Esophagus squamous epithelium (tissue), 4 donors: ENCODE data around the gene RAN.

Experiments used
- CTCF ChIP-seq, 6 experiments: fragments of 450-650 bp in 4 of 6; fragments of 200-600 bp in 2 of 6; sonication (generic) in 2 of 6; IDR thresholded peaks; one replicate each; pipeline ENCODE4 v1.5.1; 2016 to 2019; ENCODE audit warnings: antibody characterized with exemption in 6 of 6, mild to moderate bottlenecking in 4 of 6, moderate library complexity in 4 of 6
- POLR2A ChIP-seq, 4 donors: fragments of 450-650 bp; IDR thresholded peaks; one replicate each; pipeline ENCODE4 v1.6.1; 2017; ENCODE audit warnings: antibody characterized with exemption in 4 of 4, mild to moderate bottlenecking in 4 of 4, moderate library complexity in 3 of 4

DNA sequence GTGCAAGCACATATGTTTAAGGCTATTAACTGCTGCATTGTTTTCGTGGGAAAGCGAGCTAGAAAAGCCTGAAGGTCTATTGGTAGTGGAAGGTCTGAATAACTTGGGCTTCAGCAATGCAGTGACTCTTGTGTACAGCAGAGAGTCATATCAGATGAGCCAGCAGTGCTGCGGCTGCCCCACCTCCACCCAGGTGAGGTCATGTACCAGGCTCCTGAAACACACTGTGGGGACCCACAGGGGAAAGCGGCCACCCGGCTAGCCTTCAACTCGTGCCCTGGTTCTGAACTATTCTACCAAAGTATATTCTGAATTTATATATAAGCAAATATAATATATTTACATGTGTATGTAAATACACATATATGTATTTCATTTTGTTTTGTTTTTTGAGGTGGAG lies 12.7 kb upstream of the RAN start:
- no peak for TF ChIP-seq CTCF (IDR thresholded peaks at IDR 0.05)
- TF ChIP-seq POLR2A (IDR thresholded peaks at IDR 0.05) = no peak
